ENCODE measurements around the gene GAS2L2.

GRCh38 chr17:35750526-35751395 lies 2.3 kb downstream of the GAS2L2 start:
- TF ChIP-seq CTCF (IDR thresholded peaks at IDR 0.05) (no peak), POLR2A (IDR thresholded peaks at IDR 0.05) (no peak)

All from breast epithelium (tissue), 3 donors.